ENCODE data around the gene ADCY9. TPM values are rescaled to one million over a fixed set of nuclear protein-coding genes. Genes with fewer than 3 reads are reported as not detected.

Gene ADCY9
- polyA plus RNA-seq, 2 of the 4 experiments (the other 2 are of a cell fraction): 6.2 to 7.6 TPM

GRCh38 chr16:3915426-3916260 lies 200.6 kb downstream of the ADCY9 start:
- no peak for TF ChIP-seq RCOR1 (IDR thresholded peaks at IDR 0.05; ENCODE audit: low read depth, low read length)
- no peak for TF ChIP-seq POLR2AphosphoS2 (conservative IDR thresholded peaks at IDR 0.05; ENCODE audit: low read length)
- no peak for TF ChIP-seq ZC3H11A (IDR thresholded peaks at IDR 0.05)
- TF ChIP-seq CTCF (IDR thresholded peaks at IDR 0.05): no peak
- TF ChIP-seq MAZ (IDR thresholded peaks at IDR 0.05; ENCODE audit: borderline replicate concordance, low read depth, low read length): no peak
- TF ChIP-seq PBX3 (IDR thresholded peaks at IDR 0.05): no peak
- TF ChIP-seq GATA3 (IDR thresholded peaks at IDR 0.05; ENCODE audit: borderline replicate concordance): no peak
- TF ChIP-seq HMGXB4 (CRISPR knock-in tag; IDR thresholded peaks at IDR 0.05; ENCODE audit: borderline replicate concordance): no peak
- TF ChIP-seq SMC3 (IDR thresholded peaks at IDR 0.05): no peak
- TF ChIP-seq RFX5 (IDR thresholded peaks at IDR 0.05): no peak
- no peak for TF ChIP-seq TFCP2L1 (CRISPR knock-in tag; IDR thresholded peaks at IDR 0.05)
- TF ChIP-seq CHD4 (IDR thresholded peaks at IDR 0.05; ENCODE audit: borderline replicate concordance): no peak
- TF ChIP-seq BCL3 (IDR thresholded peaks at IDR 0.05): no peak
- peaks cover 22% of the 10 kb centered on the region for H3K9me3 ChIP-seq
- no peak overlapping the region for H3K4me2 ChIP-seq
- WGBS (ENCODE audit: missing lambda C conversion rate): 79% methylated on average over 13 of the region's 17 CpGs
- H3K4me1 ChIP-seq: no peaks in the 10 kb centered on the region
- no peak for DNase-seq (ENCODE audit: low read depth in 1 of 2, low spot score in 1 of 2)
- no peak for ATAC-seq
- H3K27ac ChIP-seq: no peak overlapping the region
- H3K4me3 ChIP-seq: no peak overlapping the region
- CTCF ChIA-PET: interaction anchor here (1.0 to 1.3 kb wide), 2 partner anchors 24 to 339 kb away, joined by 3 to 4 read pairs; no protein-coding TSS in a partner anchor
- POLR2A ChIA-PET: no interaction called here
- FAIRE-seq: no peak

- ATAC-seq: no peak
- DNase-seq (ENCODE audit: low read depth in 1 of 2, low spot score in 1 of 2): no peak
- 0 out of 3 replicates have a peak, but pooled peaks cover 8% of the 10 kb centered on the region for H3K9me3 ChIP-seq
- ChIA-PET POLR2A (no interaction called here), CTCF (interaction anchor here (0.6 to 0.7 kb wide), 2 partner anchors 149 to 388 kb away, joined by 3 to 4 read pairs; no protein-coding TSS in a partner anchor)
- no peak for FAIRE-seq
- no peak overlapping the region for H3K4me3 ChIP-seq
- no peak overlapping the region for H3K4me2 ChIP-seq
- H3K4me1 ChIP-seq: no peaks in the 10 kb centered on the region
- no peak overlapping the region for H3K27ac ChIP-seq
- WGBS (ENCODE audit: missing lambda C conversion rate): 73% methylated on average over 6 of the region's 6 CpGs
- TF ChIP-seq PBX3 (IDR thresholded peaks at IDR 0.05): no peak
- no peak for TF ChIP-seq HOXB5 (CRISPR knock-in tag; IDR thresholded peaks at IDR 0.05)
- TF ChIP-seq EP300 (IDR thresholded peaks at IDR 0.05): no peak
- no peak for TF ChIP-seq MAX (IDR thresholded peaks at IDR 0.05)
- no peak for TF ChIP-seq RCOR1 (IDR thresholded peaks at IDR 0.05; ENCODE audit: low read depth, low read length)
- no peak for TF ChIP-seq FOSL2 (IDR thresholded peaks at IDR 0.05)
- no peak for TF ChIP-seq FOSL2 (CRISPR knock-in tag; IDR thresholded peaks at IDR 0.05)
- no peak for TF ChIP-seq REST (IDR thresholded peaks at IDR 0.05)
- no peak for TF ChIP-seq E2F6 (IDR thresholded peaks at IDR 0.05; ENCODE audit: borderline replicate concordance, low read depth)
- TF ChIP-seq ESRRA (IDR thresholded peaks at IDR 0.05; ENCODE audit: borderline replicate concordance, low read length): no peak
- TF ChIP-seq CBX2 (IDR thresholded peaks at IDR 0.05; ENCODE audit: borderline replicate concordance, low read depth): no peak
- no peak for TF ChIP-seq ZNF302 (CRISPR knock-in tag; IDR thresholded peaks at IDR 0.05)
- no peak for TF ChIP-seq PHF8 (IDR thresholded peaks at IDR 0.05; ENCODE audit: borderline replicate concordance, low read depth)
These were observed 203.3 kb downstream of the ADCY9 start for GRCh38 chr16:3912897-3913296.

Measured in A549 (cell line).